SK-N-SH treated with all-trans-retinoic acid at 6 μM for 48 hours (cell line): ENCODE results near the gene FRG2B.

Source experiments
- ATAC-seq: fragments of 200-7000 bp; cut with Tn5 transposase; 3 replicates; pipeline ENCODE4 v1.9.1; 2020; ENCODE audit warnings: mild to moderate bottlenecking, moderate library complexity
- ARNTL ChIP-seq: fragments of 450-650 bp; formaldehyde crosslinking; IDR thresholded peaks from 2 replicates; pipeline ENCODE4 v1.5.0; 2020; ENCODE audit warnings: low read depth, mild to moderate bottlenecking, moderate library complexity, borderline replicate concordance
- CSDC2 ChIP-seq: fragments of 250-450 bp; sonication (Bioruptor Pico); IDR thresholded peaks from 2 replicates; pipeline ENCODE4 v1.5.0; 2020; ENCODE audit warnings: mild to moderate bottlenecking, moderate library complexity
- GLIS3 ChIP-seq: fragments of 250-450 bp; sonication (Bioruptor Pico); IDR thresholded peaks from 2 replicates; pipeline ENCODE4 v1.5.0; 2020; ENCODE audit warnings: mild to moderate bottlenecking, moderate library complexity
- ISL1 ChIP-seq: fragments of 250-450 bp; sonication (Bioruptor Pico); IDR thresholded peaks from 2 replicates; pipeline ENCODE4 v2.1.2; 2022; ENCODE audit warnings: mild to moderate bottlenecking, moderate library complexity
- OSR1 ChIP-seq: fragments of 250-450 bp; sonication (Bioruptor Pico); IDR thresholded peaks from 2 replicates; pipeline ENCODE4 v1.8.0; 2022; ENCODE audit warnings: moderate library complexity, mild to moderate bottlenecking, inconsistent platforms
- PPARA ChIP-seq: fragments of 250-450 bp; sonication (Bioruptor Pico); IDR thresholded peaks from 2 replicates; pipeline ENCODE4 v1.5.0; 2020; ENCODE audit warnings: mild to moderate bottlenecking, borderline replicate concordance
- RARB ChIP-seq: fragments of 250-450 bp; sonication (Bioruptor Pico); IDR thresholded peaks from 2 replicates; pipeline ENCODE4 v1.8.0; 2021; ENCODE audit warnings: mild to moderate bottlenecking, moderate library complexity
- SNAI2 ChIP-seq: fragments of 250-450 bp; sonication (Bioruptor Pico); IDR thresholded peaks from 2 replicates; pipeline ENCODE4 v1.5.0; 2020; ENCODE audit warnings: mild to moderate bottlenecking, moderate library complexity
- ZC3H10 ChIP-seq: fragments of 250-450 bp; sonication (Bioruptor Pico); IDR thresholded peaks from 2 replicates; pipeline ENCODE4 v1.5.1; 2021; ENCODE audit warnings: mild to moderate bottlenecking, moderate library complexity
- ZFP3 ChIP-seq: fragments of 250-450 bp; sonication (Bioruptor Pico); IDR thresholded peaks from 2 replicates; pipeline ENCODE4 v1.5.0; 2020; ENCODE audit warnings: mild to moderate bottlenecking, moderate library complexity
- ZNF565 ChIP-seq: fragments of 450-650 bp; formaldehyde crosslinking; conservative IDR thresholded peaks from 2 replicates; pipeline ENCODE4 v1.5.0; 2020; ENCODE audit warnings: low read depth, mild to moderate bottlenecking, moderate library complexity
- TF ChIP-seq, protein P1 (sequence below): fragments of 250-450 bp; sonication (Bioruptor Pico); IDR thresholded peaks from 2 replicates; pipeline ENCODE4 v1.5.1; 2021; ENCODE audit warnings: mild to moderate bottlenecking, moderate library complexity
- TF ChIP-seq, protein P2 (sequence below): fragments of 250-450 bp; sonication (Bioruptor Pico); IDR thresholded peaks from 2 replicates; pipeline ENCODE4 v1.8.0; 2020; ENCODE audit warnings: mild to moderate bottlenecking, moderate library complexity, borderline replicate concordance

FRG2B gene

DNA sequence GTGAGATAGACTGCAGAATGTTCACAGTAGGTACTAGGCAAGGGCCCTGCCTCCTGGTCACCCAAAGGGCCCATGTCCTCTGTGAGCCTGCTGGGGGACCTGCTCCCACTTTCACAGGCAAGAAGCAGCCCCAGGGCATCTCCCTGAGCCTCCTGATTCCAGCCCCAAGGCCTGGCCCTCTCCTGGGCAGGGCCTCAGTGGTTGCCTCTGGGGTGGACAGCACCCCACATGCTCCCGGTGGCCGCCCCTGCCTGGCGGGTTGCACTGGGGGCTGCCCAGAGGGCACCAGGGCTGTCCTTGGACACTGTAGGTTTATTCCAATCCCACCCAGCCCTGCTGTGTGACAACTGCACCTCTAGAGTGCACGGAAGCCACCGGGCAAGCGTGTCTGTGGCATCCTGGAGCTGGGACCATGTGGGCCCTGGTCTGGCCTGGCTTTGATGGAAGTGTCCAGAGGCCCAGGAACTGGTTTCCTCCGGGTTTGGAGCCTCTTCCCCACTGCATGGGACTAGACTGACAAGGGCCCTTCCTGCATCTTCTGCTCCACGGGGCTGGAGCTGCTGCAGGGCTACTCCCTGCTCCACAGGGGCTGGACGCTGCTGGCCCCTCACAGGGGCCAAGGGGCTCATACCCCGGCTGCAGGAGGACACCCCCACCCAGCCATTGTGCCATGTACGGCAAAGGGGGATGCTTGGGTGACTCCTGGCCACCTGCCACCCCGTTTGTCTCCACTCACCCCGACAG, 36.2 kb downstream of the FRG2B start:
- ATAC-seq: no peak; the same call in 2 of the 3 replicates
- TF ChIP-seq, protein P1, sequence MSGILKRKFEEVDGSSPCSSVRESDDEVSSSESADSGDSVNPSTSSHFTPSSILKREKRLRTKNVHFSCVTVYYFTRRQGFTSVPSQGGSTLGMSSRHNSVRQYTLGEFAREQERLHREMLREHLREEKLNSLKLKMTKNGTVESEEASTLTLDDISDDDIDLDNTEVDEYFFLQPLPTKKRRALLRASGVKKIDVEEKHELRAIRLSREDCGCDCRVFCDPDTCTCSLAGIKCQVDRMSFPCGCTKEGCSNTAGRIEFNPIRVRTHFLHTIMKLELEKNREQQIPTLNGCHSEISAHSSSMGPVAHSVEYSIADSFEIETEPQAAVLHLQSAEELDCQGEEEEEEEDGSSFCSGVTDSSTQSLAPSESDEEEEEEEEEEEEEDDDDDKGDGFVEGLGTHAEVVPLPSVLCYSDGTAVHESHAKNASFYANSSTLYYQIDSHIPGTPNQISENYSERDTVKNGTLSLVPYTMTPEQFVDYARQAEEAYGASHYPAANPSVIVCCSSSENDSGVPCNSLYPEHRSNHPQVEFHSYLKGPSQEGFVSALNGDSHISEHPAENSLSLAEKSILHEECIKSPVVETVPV (CRISPR knock-in tag): no peak
- TF ChIP-seq, protein P2, sequence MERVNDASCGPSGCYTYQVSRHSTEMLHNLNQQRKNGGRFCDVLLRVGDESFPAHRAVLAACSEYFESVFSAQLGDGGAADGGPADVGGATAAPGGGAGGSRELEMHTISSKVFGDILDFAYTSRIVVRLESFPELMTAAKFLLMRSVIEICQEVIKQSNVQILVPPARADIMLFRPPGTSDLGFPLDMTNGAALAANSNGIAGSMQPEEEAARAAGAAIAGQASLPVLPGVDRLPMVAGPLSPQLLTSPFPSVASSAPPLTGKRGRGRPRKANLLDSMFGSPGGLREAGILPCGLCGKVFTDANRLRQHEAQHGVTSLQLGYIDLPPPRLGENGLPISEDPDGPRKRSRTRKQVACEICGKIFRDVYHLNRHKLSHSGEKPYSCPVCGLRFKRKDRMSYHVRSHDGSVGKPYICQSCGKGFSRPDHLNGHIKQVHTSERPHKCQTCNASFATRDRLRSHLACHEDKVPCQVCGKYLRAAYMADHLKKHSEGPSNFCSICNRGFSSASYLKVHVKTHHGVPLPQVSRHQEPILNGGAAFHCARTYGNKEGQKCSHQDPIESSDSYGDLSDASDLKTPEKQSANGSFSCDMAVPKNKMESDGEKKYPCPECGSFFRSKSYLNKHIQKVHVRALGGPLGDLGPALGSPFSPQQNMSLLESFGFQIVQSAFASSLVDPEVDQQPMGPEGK (CRISPR knock-in tag): no peak
- TF ChIP-seq CSDC2 (CRISPR knock-in tag) (no peak), ISL1 (CRISPR knock-in tag) (no peak), RARB (CRISPR knock-in tag) (no peak), ZNF565 (no peak), ARNTL (CRISPR knock-in tag) (no peak), PPARA (no peak), ZFP3 (CRISPR knock-in tag) (no peak), ZC3H10 (CRISPR knock-in tag) (no peak), GLIS3 (no peak), SNAI2 (no peak), OSR1 (CRISPR knock-in tag) (no peak)

DNA sequence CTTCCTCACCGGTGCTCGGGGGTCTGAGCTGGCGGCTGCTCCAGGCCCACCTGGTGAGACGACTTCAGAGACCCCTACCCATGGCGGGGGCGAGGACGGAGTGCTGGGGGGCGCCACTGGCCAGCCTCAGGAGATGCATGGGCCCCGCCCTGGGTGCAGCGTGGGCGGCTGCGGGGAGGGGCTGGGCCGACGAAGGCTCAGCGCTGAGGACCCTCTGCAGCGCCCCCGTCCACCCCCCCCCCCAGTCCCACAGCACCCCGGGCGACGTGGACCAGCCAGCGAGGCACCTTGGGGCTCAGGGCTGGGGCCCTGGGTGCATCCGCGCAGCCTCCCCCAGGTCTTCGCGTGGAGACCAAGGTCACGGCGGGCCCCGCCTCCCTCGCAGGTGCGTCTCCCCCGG, 49.6 kb downstream of the FRG2B start:
- peak; percentile 25; the same call in 2 of the 3 replicates for ATAC-seq
